GM15510 (cell line): ENCODE results near the gene OR2AG1.

Experiments
- POLR2A ChIP-seq: IDR thresholded peaks from 3 replicates; pipeline ENCODE4 v1.6.1; 2011; ENCODE audit warnings: borderline replicate concordance; ENCODE audit not compliant: insufficient read length; ENCODE audit errors: extremely low read depth

Gene OR2AG1, protein sequence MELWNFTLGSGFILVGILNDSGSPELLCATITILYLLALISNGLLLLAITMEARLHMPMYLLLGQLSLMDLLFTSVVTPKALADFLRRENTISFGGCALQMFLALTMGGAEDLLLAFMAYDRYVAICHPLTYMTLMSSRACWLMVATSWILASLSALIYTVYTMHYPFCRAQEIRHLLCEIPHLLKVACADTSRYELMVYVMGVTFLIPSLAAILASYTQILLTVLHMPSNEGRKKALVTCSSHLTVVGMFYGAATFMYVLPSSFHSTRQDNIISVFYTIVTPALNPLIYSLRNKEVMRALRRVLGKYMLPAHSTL

GRCh38 chr11:6782720-6783119 lies at the start of gene OR2AG1:
Gene OR2AG1 (plus strand): TSS chr11:6783020. CDS start chr11:6785038, 2,018 bp downstream.
- TF ChIP-seq POLR2A: no peak

DNA sequence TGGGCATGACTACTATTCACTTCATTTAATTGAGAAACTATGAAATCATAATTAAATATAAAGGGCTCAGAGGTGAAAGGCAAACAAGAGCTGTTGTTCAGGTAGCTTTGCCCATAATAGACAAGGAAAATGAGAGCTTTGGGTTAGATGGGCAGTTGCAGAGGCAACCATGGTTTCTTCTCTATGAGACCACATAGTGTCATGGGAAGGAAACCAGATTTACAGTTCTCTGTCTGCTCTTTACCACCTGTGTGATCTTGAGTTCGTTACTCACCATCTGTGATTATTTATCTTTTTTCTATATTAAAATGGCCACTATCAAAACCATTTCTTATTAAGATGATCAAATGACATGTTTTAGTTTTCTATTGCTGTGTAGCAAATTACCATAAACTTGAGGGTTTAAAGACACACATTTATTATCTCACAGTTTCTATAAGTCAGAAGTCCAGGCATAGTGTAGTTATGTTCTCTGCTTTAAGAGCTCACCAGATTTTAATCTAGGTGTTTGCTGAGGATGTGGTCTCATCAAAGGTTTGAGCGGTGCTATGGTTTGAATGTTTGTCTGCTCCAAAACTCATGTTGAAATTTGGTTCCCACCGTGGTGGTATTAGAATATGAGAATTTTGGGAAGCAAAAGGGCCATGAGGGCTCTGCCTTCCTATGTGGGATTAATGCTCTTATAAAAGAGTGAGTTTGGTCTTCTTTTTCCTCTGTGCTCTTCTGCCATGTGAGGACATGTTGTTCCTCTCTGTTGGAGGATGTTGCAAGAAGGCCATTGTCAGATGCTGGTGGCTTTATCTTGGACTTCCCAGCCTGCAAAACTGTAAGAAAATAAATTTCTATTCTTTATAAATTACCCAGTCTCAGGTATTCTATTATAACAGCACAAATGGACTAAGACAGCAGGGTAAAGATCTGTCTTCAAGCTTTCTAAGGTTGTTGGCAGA lies 49.2 kb upstream of the OR2AG1 start:
- no peak for TF ChIP-seq POLR2A

DNA sequence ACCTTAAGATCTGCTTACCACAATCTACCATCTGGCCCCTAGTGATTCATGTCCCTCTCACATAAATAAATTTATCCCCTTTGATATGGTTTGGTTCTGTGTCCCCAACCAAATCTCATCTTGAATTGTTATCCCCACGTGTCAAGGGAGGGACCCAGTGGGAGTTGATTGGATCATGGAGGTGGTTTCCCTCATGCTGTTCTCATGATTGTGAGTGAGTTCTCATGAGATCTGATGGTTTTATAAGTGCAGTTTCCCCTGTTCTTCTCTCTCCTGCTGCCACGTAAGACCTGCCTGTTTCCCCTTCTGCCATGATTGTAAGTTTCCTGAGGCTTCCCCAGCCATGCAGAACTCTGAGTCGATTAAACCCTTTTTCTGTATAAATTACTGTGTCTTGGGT lies 48.2 kb upstream of the OR2AG1 start:
- TF ChIP-seq POLR2A: no peak

GRCh38 chr11:6735306-6735705 lies 47.5 kb upstream of the OR2AG1 start:
- TF ChIP-seq POLR2A: no peak

DNA sequence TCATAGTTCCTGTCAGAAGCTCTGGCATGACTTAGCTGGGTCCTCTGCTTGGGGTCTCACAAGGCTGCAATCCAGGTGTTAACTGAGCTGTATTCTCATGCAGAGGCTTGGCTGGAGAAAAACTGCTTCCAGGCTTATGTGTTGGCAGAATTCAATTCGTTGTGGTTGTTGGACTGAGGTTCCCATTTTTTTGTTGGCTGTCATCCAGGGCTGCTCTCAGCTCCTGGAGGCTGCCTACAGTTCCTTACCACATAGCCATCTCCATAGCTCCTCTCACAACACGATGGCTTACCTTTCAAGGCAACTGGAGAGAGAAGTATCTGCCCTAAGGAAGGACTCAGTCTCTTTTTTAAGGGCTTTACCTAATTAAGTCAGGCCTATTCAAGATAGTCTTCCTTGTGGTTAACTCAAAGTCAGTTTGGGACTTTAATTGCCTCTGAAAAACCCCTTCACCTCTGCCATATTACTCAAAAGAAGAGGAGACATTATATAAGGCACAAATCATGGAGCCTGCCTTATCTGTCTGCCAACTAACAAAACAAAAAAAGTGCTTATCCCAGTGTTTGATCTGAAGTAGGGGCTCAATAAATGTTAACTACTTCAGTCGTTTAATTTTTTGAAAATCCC lies 46.2 kb upstream of the OR2AG1 start:
- TF ChIP-seq POLR2A: no peak

GRCh38 chr11:6737872-6738466 lies 44.9 kb upstream of the OR2AG1 start:
- TF ChIP-seq POLR2A: no peak

- no peak for TF ChIP-seq POLR2A
These were observed 44.2 kb upstream of the OR2AG1 start for GRCh38 chr11:6738590-6738989.

GRCh38 chr11:6742260-6742659 lies 40.6 kb upstream of the OR2AG1 start:
- TF ChIP-seq POLR2A: no peak

DNA sequence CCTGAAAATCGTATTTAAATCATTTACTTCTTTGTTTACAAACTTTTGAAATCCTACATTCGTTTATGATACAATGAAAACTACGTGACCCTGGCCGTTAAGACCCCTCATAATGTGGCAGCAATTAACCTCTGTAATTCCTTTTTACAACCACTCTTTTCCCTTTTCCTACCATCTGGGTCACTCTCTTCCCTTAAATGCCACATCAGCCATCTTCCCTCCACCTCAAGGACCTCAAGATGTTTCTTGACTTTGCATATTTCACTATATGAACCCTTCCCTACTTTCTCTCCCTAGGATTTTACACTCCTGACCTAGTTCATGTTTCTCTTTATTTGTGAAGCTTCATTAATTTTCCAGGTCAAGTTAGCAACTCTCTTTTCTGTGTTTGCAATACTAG lies 37.8 kb upstream of the OR2AG1 start:
- no peak for TF ChIP-seq POLR2A

GRCh38 chr11:6745465-6746015 lies 37.3 kb upstream of the OR2AG1 start:
- TF ChIP-seq POLR2A: peak; percentile 27

- TF ChIP-seq POLR2A: peak; percentile 63
These were observed 36.7 kb upstream of the OR2AG1 start for GRCh38 chr11:6746086-6746618.

GRCh38 chr11:6746626-6747025 lies 36.2 kb upstream of the OR2AG1 start:
- TF ChIP-seq POLR2A: no peak

- no peak for TF ChIP-seq POLR2A
These were observed 35.6 kb upstream of the OR2AG1 start for GRCh38 chr11:6747097-6747668.
